A673 (cell line): ENCODE data around the gene CNGA2.

Source experiments
- EZH2 ChIP-seq: fragments of 200-600 bp; sonication (generic); IDR thresholded peaks from 2 replicates; pipeline ENCODE4 v1.6.1; 2017; ENCODE audit warnings: borderline replicate concordance, low read depth, mild to moderate bottlenecking, mixed read lengths, antibody characterized with exemption, low read length; ENCODE audit not compliant: poor library complexity, severe bottlenecking
- TF ChIP-seq, protein P1 (sequence below): fragments of 300-800, 200-600 bp; sonication (generic); conservative IDR thresholded peaks from 2 replicates; pipeline ENCODE4 v1.5.1; 2017; ENCODE audit warnings: low read depth, mild to moderate bottlenecking, antibody characterized with exemption, low read length, moderate library complexity, mixed read lengths

DNA sequence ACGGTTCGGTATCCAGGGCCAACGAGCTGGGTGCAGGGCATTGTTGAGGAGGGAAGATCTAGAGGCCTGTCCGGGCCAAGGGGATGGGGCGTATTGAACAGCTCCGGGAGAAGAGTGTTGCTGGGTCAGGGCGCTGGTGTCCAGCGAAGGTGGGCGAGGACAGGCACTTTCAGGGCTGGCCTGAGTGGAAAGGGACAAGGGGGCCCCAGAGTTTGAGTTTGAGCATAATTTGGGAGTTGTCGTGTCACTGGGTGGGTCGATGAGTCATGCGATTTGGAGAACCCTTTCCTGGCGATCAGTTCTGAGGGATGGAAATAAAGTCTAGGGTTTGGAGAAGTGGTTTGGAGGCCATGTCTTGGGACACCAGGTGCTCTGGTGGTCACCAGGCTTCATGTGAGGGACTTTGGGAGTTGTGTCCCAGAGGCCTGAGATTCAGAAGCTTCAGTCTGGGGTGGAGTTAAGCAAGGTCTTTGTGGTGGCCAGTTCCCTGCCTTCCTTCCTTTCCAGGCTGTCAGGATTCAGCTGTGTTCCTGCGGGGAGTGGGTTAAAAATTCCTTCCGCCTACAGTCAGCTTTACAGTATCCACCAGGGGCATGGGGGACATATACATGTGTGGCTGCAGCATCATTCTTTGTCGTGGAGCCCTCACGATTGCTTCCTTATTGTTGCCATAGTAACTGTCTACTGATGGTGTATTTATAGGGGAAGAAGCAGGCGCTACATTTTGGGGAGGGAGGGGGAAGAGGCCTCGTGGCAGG, 38.8 kb upstream of the CNGA2 start:
- TF ChIP-seq, protein P1, sequence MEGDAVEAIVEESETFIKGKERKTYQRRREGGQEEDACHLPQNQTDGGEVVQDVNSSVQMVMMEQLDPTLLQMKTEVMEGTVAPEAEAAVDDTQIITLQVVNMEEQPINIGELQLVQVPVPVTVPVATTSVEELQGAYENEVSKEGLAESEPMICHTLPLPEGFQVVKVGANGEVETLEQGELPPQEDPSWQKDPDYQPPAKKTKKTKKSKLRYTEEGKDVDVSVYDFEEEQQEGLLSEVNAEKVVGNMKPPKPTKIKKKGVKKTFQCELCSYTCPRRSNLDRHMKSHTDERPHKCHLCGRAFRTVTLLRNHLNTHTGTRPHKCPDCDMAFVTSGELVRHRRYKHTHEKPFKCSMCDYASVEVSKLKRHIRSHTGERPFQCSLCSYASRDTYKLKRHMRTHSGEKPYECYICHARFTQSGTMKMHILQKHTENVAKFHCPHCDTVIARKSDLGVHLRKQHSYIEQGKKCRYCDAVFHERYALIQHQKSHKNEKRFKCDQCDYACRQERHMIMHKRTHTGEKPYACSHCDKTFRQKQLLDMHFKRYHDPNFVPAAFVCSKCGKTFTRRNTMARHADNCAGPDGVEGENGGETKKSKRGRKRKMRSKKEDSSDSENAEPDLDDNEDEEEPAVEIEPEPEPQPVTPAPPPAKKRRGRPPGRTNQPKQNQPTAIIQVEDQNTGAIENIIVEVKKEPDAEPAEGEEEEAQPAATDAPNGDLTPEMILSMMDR = no peak
- TF ChIP-seq EZH2 = no peak
